Mesenchymal stem cell (in vitro differentiated cells and primary cell): ENCODE data around the gene PROM2.

Experiments used
- DNase-seq: peaks from one replicate; pipeline ENCODE4 v3.0.0-alpha.2; 2013
- H2AFZ ChIP-seq: one replicate; pipeline ENCODE4 v1.6.1; 2013; ENCODE audit warnings: low read depth, mild to moderate bottlenecking, control low read depth, inconsistent platforms, low read length, moderate library complexity
- H2AK5ac ChIP-seq: 2 replicates; pipeline ENCODE4 v1.6.1; 2013; ENCODE audit warnings: low read length, moderate library complexity, mild to moderate bottlenecking, inconsistent platforms; ENCODE audit not compliant: severe bottlenecking
- H2BK120ac ChIP-seq: one replicate; pipeline ENCODE4 v1.6.1; 2013; ENCODE audit warnings: low read depth, mild to moderate bottlenecking, inconsistent platforms, low read length, moderate library complexity
- H2BK12ac ChIP-seq, 2 experiments: one replicate each; pipeline ENCODE4 v1.6.1; 2013; ENCODE audit warnings: inconsistent platforms in 2 of 2, low read length in 2 of 2, mild to moderate bottlenecking in 2 of 2, moderate library complexity in 2 of 2, control low read depth in 1 of 2
- H2BK15ac ChIP-seq: one replicate; pipeline ENCODE4 v1.6.1; 2013; ENCODE audit warnings: mild to moderate bottlenecking, low read depth, inconsistent platforms; ENCODE audit not compliant: poor library complexity, severe bottlenecking
- H2BK5ac ChIP-seq: 2 replicates; pipeline ENCODE4 v1.6.1; 2013; ENCODE audit warnings: low read depth, mild to moderate bottlenecking, low read length, control low read depth, inconsistent platforms; ENCODE audit not compliant: poor library complexity, severe bottlenecking
- H3K14ac ChIP-seq, 2 experiments: one replicate each; pipeline ENCODE4 v1.6.1; 2013; ENCODE audit warnings: inconsistent platforms in 2 of 2, low read length in 2 of 2, control low read depth in 1 of 2, mild to moderate bottlenecking in 1 of 2, moderate library complexity in 1 of 2
- H3K18ac ChIP-seq, 2 experiments: one replicate each; pipeline ENCODE4 v1.6.1; 2013; ENCODE audit warnings: inconsistent platforms in 2 of 2, low read length in 2 of 2, control low read depth in 1 of 2, low read depth in 1 of 2, mild to moderate bottlenecking in 1 of 2
- H3K23ac ChIP-seq, 2 experiments: one replicate each; pipeline ENCODE4 v1.6.1; 2013; ENCODE audit warnings: inconsistent platforms in 2 of 2, low read length in 2 of 2, mild to moderate bottlenecking in 2 of 2, moderate library complexity in 2 of 2, control low read depth in 1 of 2
- H3K27ac ChIP-seq: 2 replicates; pipeline ENCODE4 v1.5.1; 2013; ENCODE audit warnings: mild to moderate bottlenecking, moderate library complexity, low read length, control low read depth, inconsistent platforms; ENCODE audit not compliant: poor library complexity, severe bottlenecking
- H3K27me3 ChIP-seq, 2 experiments: 2 replicates each; pipeline versions ENCODE4 v1.6.1 to v1.7.0; 2013; ENCODE audit warnings: low read length in 2 of 2, mild to moderate bottlenecking in 2 of 2, moderate library complexity in 2 of 2, control low read depth in 1 of 2, inconsistent platforms in 1 of 2; ENCODE audit not compliant: control insufficient read depth in 1 of 2, insufficient read depth in 1 of 2
- H3K36me3 ChIP-seq, 2 experiments: 2 replicates each; pipeline versions ENCODE4 v1.6.1 to v1.7.0; 2013; ENCODE audit warnings: low read length in 2 of 2, control low read depth in 1 of 2, inconsistent platforms in 1 of 2, low read depth in 1 of 2, mild to moderate bottlenecking in 1 of 2; ENCODE audit not compliant: insufficient read depth in 2 of 2, control insufficient read depth in 1 of 2
- H3K4ac ChIP-seq, 2 experiments: one replicate each; pipeline ENCODE4 v1.6.1; 2013; ENCODE audit warnings: inconsistent platforms in 2 of 2, low read length in 2 of 2, mild to moderate bottlenecking in 2 of 2, moderate library complexity in 2 of 2, control low read depth in 1 of 2, low read depth in 1 of 2
- H3K4me1 ChIP-seq: 2 replicates; pipeline ENCODE4 v1.6.1; 2013; ENCODE audit warnings: low read depth, low read length, control low read depth; ENCODE audit not compliant: control insufficient read depth, insufficient read depth
- H3K4me2 ChIP-seq: 2 replicates; pipeline ENCODE4 v1.6.1; 2013; ENCODE audit warnings: low read length, mild to moderate bottlenecking, inconsistent platforms; ENCODE audit not compliant: poor library complexity, severe bottlenecking
- H3K4me3 ChIP-seq, 2 experiments: 2 replicates each; pipeline versions ENCODE4 v1.5.1 to v1.7.0; 2013; ENCODE audit warnings: low read length in 2 of 2, mild to moderate bottlenecking in 2 of 2, control low read depth in 1 of 2, low read depth in 1 of 2; ENCODE audit not compliant: insufficient read depth in 1 of 2
- H3K79me1 ChIP-seq: replicated peaks from 2 replicates; pipeline ENCODE4 v1.6.1; 2013; ENCODE audit warnings: mild to moderate bottlenecking, control low read depth, low read length, inconsistent platforms; ENCODE audit not compliant: poor library complexity, severe bottlenecking
- H3K9ac ChIP-seq: 2 replicates; pipeline ENCODE4 v1.7.0; 2013; ENCODE audit warnings: mild to moderate bottlenecking, low read length, moderate library complexity
- H3K9me3 ChIP-seq: 2 replicates; pipeline ENCODE4 v1.7.0; 2013; ENCODE audit warnings: mild to moderate bottlenecking, low read length; ENCODE audit not compliant: control insufficient read depth
- H4K8ac ChIP-seq: one replicate; pipeline ENCODE4 v1.6.1; 2013; ENCODE audit warnings: inconsistent platforms, mild to moderate bottlenecking, low read length, moderate library complexity
- H4K91ac ChIP-seq: one replicate; pipeline ENCODE4 v1.6.1; 2013; ENCODE audit warnings: mild to moderate bottlenecking, low read length, inconsistent platforms
- WGBS: methylation state at CpG from one replicate; pipeline ENCODE4 v1.1.7; 2013; ENCODE audit warnings: mixed read lengths; 5-methylcytosine and 5-hydroxymethylcytosine counted together

Gene PROM2

DNA sequence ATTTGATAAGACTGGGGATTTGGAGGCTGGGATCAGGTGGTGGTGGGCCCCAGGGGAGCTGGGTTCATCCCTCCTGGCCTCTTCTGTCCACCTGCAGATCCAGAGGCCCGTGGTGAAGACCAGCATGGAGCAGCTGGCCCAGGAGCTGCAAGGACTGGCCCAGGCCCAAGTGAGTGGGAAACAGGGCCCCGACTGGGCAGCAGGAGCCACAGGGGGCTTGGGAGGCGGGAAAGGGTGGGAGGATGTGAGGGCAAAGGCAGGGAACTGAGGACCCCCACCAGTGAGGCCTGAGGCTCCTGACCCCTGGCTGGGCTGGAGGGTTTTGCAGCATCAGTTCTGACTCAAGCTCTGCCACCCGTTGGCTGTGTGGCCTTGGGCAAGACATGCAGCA is 11.3 kb downstream of the PROM2 start:
- no peak overlapping the region for H3K4me3 ChIP-seq
- no peak overlapping the region for H2BK5ac ChIP-seq
- H3K36me3 ChIP-seq, result no peaks in the 10 kb centered on the region
- H3K14ac ChIP-seq, result no peak overlapping the region
- H2BK120ac ChIP-seq, result no peak overlapping the region
- peaks cover 4% of the 10 kb centered on the region for H3K4me1 ChIP-seq
- no peak overlapping the region for H3K9ac ChIP-seq
- no peak overlapping the region for H4K8ac ChIP-seq
- H2BK15ac ChIP-seq, result no peak overlapping the region
- H3K9me3 ChIP-seq, result peaks cover 6% of the 10 kb centered on the region
- no peak overlapping the region for H4K91ac ChIP-seq
- no peak for DNase-seq
- no peak overlapping the region for H2AK5ac ChIP-seq
- H3K18ac ChIP-seq, result no peak overlapping the region
- H3K4me2 ChIP-seq, result no peak overlapping the region
- no peak overlapping the region for H2BK12ac ChIP-seq
- peaks cover 0 to 8% of the 10 kb centered on the region in 2 experiments for H3K27me3 ChIP-seq
- 40% methylated on average over 4 of the region's 4 CpGs for WGBS
- H3K23ac ChIP-seq, result no peak overlapping the region
- H2AFZ ChIP-seq, result no peak overlapping the region
- no peak overlapping the region for H3K27ac ChIP-seq
- no peaks in the 10 kb centered on the region for H3K79me1 ChIP-seq
- no peak overlapping the region for H3K4ac ChIP-seq

GRCh38 chr2:95287336-95287735 is 13.1 kb downstream of the PROM2 start:
- 79% methylated on average over 7 of the region's 8 CpGs for WGBS
- no peak overlapping the region for H3K9ac ChIP-seq
- H3K79me1 ChIP-seq, result no peaks in the 10 kb centered on the region

DNA sequence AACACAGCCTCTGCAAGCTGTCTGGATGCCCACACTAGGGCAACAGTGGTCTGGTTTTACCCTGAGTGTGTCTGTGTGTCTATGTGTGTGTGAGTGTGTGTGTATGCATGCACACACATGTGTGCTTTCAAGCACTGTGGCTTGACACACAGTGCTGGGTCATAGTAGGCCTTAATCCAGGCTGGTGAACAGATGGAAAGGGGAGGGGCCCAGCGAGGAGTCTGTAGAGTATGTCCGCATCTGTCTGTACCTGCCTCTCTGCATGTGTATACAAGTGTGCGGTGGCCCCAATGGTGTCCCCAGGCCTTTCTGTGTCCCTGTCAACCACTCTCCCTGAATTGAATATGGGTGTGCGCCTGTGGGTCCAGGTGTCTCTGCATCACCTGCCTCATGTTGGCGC is 13.6 kb downstream of the PROM2 start:
- no peak overlapping the region for H4K91ac ChIP-seq
- no peak overlapping the region for H2BK5ac ChIP-seq
- no peak overlapping the region for H2BK120ac ChIP-seq
- peaks cover 4% of the 10 kb centered on the region for H3K4me1 ChIP-seq
- H3K79me1 ChIP-seq, result no peaks in the 10 kb centered on the region
- H3K4me2 ChIP-seq, result no peak overlapping the region
- H3K9ac ChIP-seq, result no peak overlapping the region
- peaks cover 0 to 8% of the 10 kb centered on the region in 2 experiments for H3K27me3 ChIP-seq
- H3K4ac ChIP-seq, result no peak overlapping the region
- no peak for DNase-seq
- H4K8ac ChIP-seq, result no peak overlapping the region
- no peaks in the 10 kb centered on the region for H3K36me3 ChIP-seq
- no peak overlapping the region for H3K14ac ChIP-seq
- no peak overlapping the region for H3K27ac ChIP-seq
- H3K23ac ChIP-seq, result no peak overlapping the region
- H3K4me3 ChIP-seq, result no peak overlapping the region
- no peak overlapping the region for H3K18ac ChIP-seq
- no peak overlapping the region for H2AK5ac ChIP-seq
- WGBS, result 93% methylated on average over 5 of the region's 5 CpGs
- peaks cover 11% of the 10 kb centered on the region for H3K9me3 ChIP-seq
- no peak overlapping the region for H2AFZ ChIP-seq
- H2BK15ac ChIP-seq, result no peak overlapping the region
- no peak overlapping the region for H2BK12ac ChIP-seq

More at GRCh38 chr2:95287336-95287735, 13.1 kb downstream of the PROM2 start:
- Histone ChIP-seq H3K36me3 (no peaks in the 10 kb centered on the region), H3K4me3 (no peak overlapping the region), H3K4ac (no peak overlapping the region), H2AFZ (no peak overlapping the region), H2BK15ac (no peak overlapping the region), H3K27ac (no peak overlapping the region), H2BK120ac (no peak overlapping the region), H3K18ac (no peak overlapping the region), H3K23ac (no peak overlapping the region), H3K14ac (no peak overlapping the region), H2BK12ac (no peak overlapping the region), H3K4me2 (no peak overlapping the region), H4K8ac (no peak overlapping the region), H4K91ac (no peak overlapping the region), H3K9me3 (peaks cover 11% of the 10 kb centered on the region), H3K4me1 (peaks cover 4% of the 10 kb centered on the region), H2BK5ac (no peak overlapping the region), H2AK5ac (no peak overlapping the region), H3K27me3 (peaks cover 0 to 8% of the 10 kb centered on the region in 2 experiments)
- DNase-seq, result no peak

GRCh38 chr2:95289253-95289652 is 15.0 kb downstream of the PROM2 start:
- no peak overlapping the region for H2BK15ac ChIP-seq
- peaks cover 11% of the 10 kb centered on the region for H3K9me3 ChIP-seq
- no peak overlapping the region for H3K9ac ChIP-seq
- no peak overlapping the region for H3K14ac ChIP-seq
- peaks cover 4% of the 10 kb centered on the region for H3K4me1 ChIP-seq
- H3K4me2 ChIP-seq, result no peak overlapping the region
- no peaks in the 10 kb centered on the region for H3K79me1 ChIP-seq
- no peak overlapping the region for H2AK5ac ChIP-seq
- no peak overlapping the region for H3K23ac ChIP-seq
- H3K27ac ChIP-seq, result no peak overlapping the region
- H3K18ac ChIP-seq, result no peak overlapping the region
- no peak overlapping the region for H4K8ac ChIP-seq
- no peaks in the 10 kb centered on the region for H3K36me3 ChIP-seq
- H3K4me3 ChIP-seq, result no peak overlapping the region
- no peak overlapping the region for H2BK12ac ChIP-seq
- no peak overlapping the region for H2BK120ac ChIP-seq
- no peaks in the 10 kb centered on the region for H3K27me3 ChIP-seq
- H2AFZ ChIP-seq, result no peak overlapping the region
- no peak overlapping the region for H3K4ac ChIP-seq
- no peak overlapping the region for H4K91ac ChIP-seq
- H2BK5ac ChIP-seq, result no peak overlapping the region
- WGBS, result 48% methylated on average over 7 of the region's 7 CpGs
- no peak for DNase-seq
